Neuronal stem cell (in vitro differentiated cells): ENCODE data around the gene MDP1.

Experiments
- DNase-seq: peaks from one replicate; pipeline ENCODE4 v3.0.0-alpha.2; 2013; ENCODE audit warnings: low spot score
- H2AFZ ChIP-seq: one replicate; pipeline ENCODE4 v1.6.1; 2013; ENCODE audit warnings: mild to moderate bottlenecking, low read length, inconsistent platforms
- H2AK5ac ChIP-seq: 2 replicates; pipeline ENCODE4 v1.6.1; 2013; ENCODE audit warnings: low read depth, mild to moderate bottlenecking, inconsistent platforms, low read length, moderate library complexity, mixed read lengths
- H2BK120ac ChIP-seq: 2 replicates; pipeline ENCODE4 v1.6.1; 2013; ENCODE audit warnings: low read depth, mild to moderate bottlenecking, inconsistent platforms, low read length, moderate library complexity, mixed read lengths
- H2BK12ac ChIP-seq: one replicate; pipeline ENCODE4 v1.6.1; 2013; ENCODE audit warnings: low read length, inconsistent platforms
- H2BK15ac ChIP-seq: 2 replicates; pipeline ENCODE4 v1.6.1; 2013; ENCODE audit warnings: mild to moderate bottlenecking, low read length, inconsistent platforms, mixed read lengths
- H2BK5ac ChIP-seq: one replicate; pipeline ENCODE4 v1.6.1; 2013; ENCODE audit warnings: inconsistent platforms, mild to moderate bottlenecking, low read length, moderate library complexity
- H3K14ac ChIP-seq: one replicate; pipeline ENCODE4 v1.6.1; 2013; ENCODE audit warnings: low read length, inconsistent platforms
- H3K18ac ChIP-seq: 2 replicates; pipeline ENCODE4 v1.6.1; 2013; ENCODE audit warnings: low read length, inconsistent platforms
- H3K23ac ChIP-seq: 2 replicates; pipeline ENCODE4 v1.6.1; 2013; ENCODE audit warnings: low read depth, mild to moderate bottlenecking, mixed read lengths, low read length, inconsistent platforms; ENCODE audit not compliant: poor library complexity
- H3K27ac ChIP-seq: replicated peaks from 3 replicates; pipeline ENCODE4 v1.5.1; 2013; ENCODE audit warnings: low read length, inconsistent platforms
- H3K27me3 ChIP-seq, 3 experiments: 2 replicates each; pipeline ENCODE4 v1.6.1; 2013; ENCODE audit warnings: low read length in 3 of 3, mild to moderate bottlenecking in 2 of 3, inconsistent platforms in 1 of 3, low read depth in 1 of 3, mixed read lengths in 1 of 3, moderate library complexity in 1 of 3; ENCODE audit not compliant: control insufficient read depth in 3 of 3, insufficient read depth in 3 of 3
- H3K36me3 ChIP-seq, 2 donors: replicated peaks in 1 of 2; 2 replicates each; pipeline ENCODE4 v1.6.1; 2013; ENCODE audit warnings: low read length in 2 of 2; ENCODE audit not compliant: control insufficient read depth in 2 of 2, insufficient read depth in 2 of 2
- H3K4ac ChIP-seq: 2 replicates; pipeline ENCODE4 v1.6.1; 2013; ENCODE audit warnings: inconsistent platforms, mild to moderate bottlenecking, low read length, moderate library complexity
- H3K4me1 ChIP-seq, 2 donors: 1 replicate in 1 of 2; 2 replicates in 1 of 2; pipeline ENCODE4 v1.6.1; 2013; ENCODE audit warnings: low read length in 2 of 2, low read depth in 1 of 2; ENCODE audit not compliant: control insufficient read depth in 2 of 2, insufficient read depth in 1 of 2
- H3K4me2 ChIP-seq: one replicate; pipeline ENCODE4 v1.6.1; 2013; ENCODE audit warnings: mild to moderate bottlenecking, low read length, inconsistent platforms; ENCODE audit not compliant: insufficient read depth, poor library complexity, severe bottlenecking
- H3K4me3 ChIP-seq, 2 donors: 2 replicates each; pipeline ENCODE4 v1.5.1; 2013; ENCODE audit warnings: low read length in 2 of 2, mild to moderate bottlenecking in 2 of 2, inconsistent platforms in 1 of 2, moderate library complexity in 1 of 2
- H3K79me1 ChIP-seq: one replicate; pipeline ENCODE4 v1.6.1; 2013; ENCODE audit warnings: low read depth, mild to moderate bottlenecking, inconsistent platforms, low read length, moderate library complexity
- H3K9ac ChIP-seq: one replicate; pipeline ENCODE4 v1.6.1; 2013; ENCODE audit warnings: mild to moderate bottlenecking, low read depth, low read length, inconsistent platforms; ENCODE audit not compliant: poor library complexity
- H3K9me3 ChIP-seq, 2 donors: replicated peaks in 1 of 2; 2 replicates each; pipeline versions ENCODE3 to v1.6.1; 2013; ENCODE audit warnings: low read length in 2 of 2, mild to moderate bottlenecking in 2 of 2, inconsistent platforms in 1 of 2, low read depth in 1 of 2, mixed read lengths in 1 of 2, moderate library complexity in 1 of 2; ENCODE audit not compliant: control insufficient read depth in 2 of 2, insufficient read depth in 1 of 2
- H4K8ac ChIP-seq: one replicate; pipeline ENCODE4 v1.6.1; 2013; ENCODE audit warnings: low read depth, mild to moderate bottlenecking, inconsistent platforms, low read length, moderate library complexity
- H4K91ac ChIP-seq: one replicate; pipeline ENCODE4 v1.6.1; 2013; ENCODE audit warnings: low read length, low read depth, mild to moderate bottlenecking, inconsistent platforms; ENCODE audit not compliant: poor library complexity
- WGBS, 2 donors: extraction: QIAGEN DNeasy Blood & Tissue Kit; methylation state at CpG; one replicate each; pipeline ENCODE4 v1.1.7; 2013; ENCODE audit warnings: missing lambda C conversion rate in 2 of 2, mixed read lengths in 1 of 2; ENCODE audit not compliant: insufficient read length in 2 of 2, insufficient replicate concordance in 1 of 2; ENCODE audit errors: extremely low coverage in 2 of 2; 5-methylcytosine and 5-hydroxymethylcytosine counted together

Gene MDP1

GRCh38 chr14:24262821-24263733 lies 47.2 kb upstream of the MDP1 start, which contains the start of gene TGM1:
TGM1 (minus strand) TSS chr14:24263177; CDS start chr14:24262352, 825 bp downstream.
- no peak within 1 kb of the TSS for H3K27ac ChIP-seq
- no peak within 1 kb of the TSS for H3K23ac ChIP-seq
- no peak within 1 kb of the TSS for H3K14ac ChIP-seq
- no peaks in the 10 kb centered on the region for H3K9me3 ChIP-seq
- no peaks in the 10 kb centered on the region for H3K4me1 ChIP-seq
- H3K9ac ChIP-seq = peak within 1 kb of the TSS; percentile 30
- no peak within 1 kb of the TSS for H4K8ac ChIP-seq
- no peak within 1 kb of the TSS for H2BK12ac ChIP-seq
- H2BK5ac ChIP-seq = peak within 1 kb of the TSS; percentile 27
- no peak within 1 kb of the TSS for H2BK15ac ChIP-seq
- peak within 1 kb of the TSS; percentile 14 for H3K4ac ChIP-seq
- no peak within 1 kb of the TSS for H3K4me2 ChIP-seq
- H3K27me3 ChIP-seq = no peaks in the 10 kb centered on the region
- no peak within 1 kb of the TSS for H3K4me3 ChIP-seq
- H3K79me1 ChIP-seq = no peaks in the 10 kb centered on the region
- no peak within 1 kb of the TSS for H2AK5ac ChIP-seq
- H4K91ac ChIP-seq = no peak within 1 kb of the TSS
- peaks cover 7 to 13% of the 10 kb centered on the region in 2 donors for H3K36me3 ChIP-seq
- no peak within 1 kb of the TSS for H2AFZ ChIP-seq
- WGBS, 2 donors = no CpG with 5 or more reads among the region's 14 CpGs
- no peak for DNase-seq
- H2BK120ac ChIP-seq = no peak within 1 kb of the TSS
- no peak within 1 kb of the TSS for H3K18ac ChIP-seq

GRCh38 chr14:24261969-24262327 lies 46.1 kb upstream of the MDP1 start:
- Histone ChIP-seq H3K18ac (no peak overlapping the region), H2BK12ac (no peak overlapping the region), H2AK5ac (no peak overlapping the region), H2AFZ (no peak overlapping the region), H3K79me1 (no peaks in the 10 kb centered on the region), H3K4me1 (no peaks in the 10 kb centered on the region), H3K23ac (no peak overlapping the region), H3K27me3 (no peaks in the 10 kb centered on the region), H2BK15ac (no peak overlapping the region), H4K8ac (no peak overlapping the region), H3K4me3 (no peak overlapping the region), H3K4me2 (no peak overlapping the region), H2BK120ac (no peak overlapping the region), H3K9ac (peak overlapping the region; percentile 9), H3K14ac (no peak overlapping the region), H2BK5ac (no peak overlapping the region), H3K9me3 (no peaks in the 10 kb centered on the region), H4K91ac (no peak overlapping the region), H3K36me3 (peaks cover 5 to 7% of the 10 kb centered on the region in 2 donors), H3K4ac (no peak overlapping the region), H3K27ac (no peak overlapping the region)
- DNase-seq = no peak
- no CpG with 5 or more reads among the region's 19 CpGs for WGBS, 2 donors

GRCh38 chr14:24261256-24261968 lies 45.5 kb upstream of the MDP1 start:
- Histone ChIP-seq H2BK15ac (no peak overlapping the region), H3K27me3 (no peaks in the 10 kb centered on the region), H3K4ac (no peak overlapping the region), H3K18ac (no peak overlapping the region), H3K4me2 (no peak overlapping the region), H3K4me3 (no peak overlapping the region), H3K9ac (peak overlapping the region; percentile 38), H4K91ac (no peak overlapping the region), H3K36me3 (peaks cover 2 to 4% of the 10 kb centered on the region in 2 donors), H3K14ac (no peak overlapping the region), H4K8ac (no peak overlapping the region), H3K9me3 (no peaks in the 10 kb centered on the region), H2AK5ac (no peak overlapping the region), H2BK5ac (no peak overlapping the region), H3K23ac (no peak overlapping the region), H3K4me1 (no peaks in the 10 kb centered on the region), H2AFZ (no peak overlapping the region), H2BK120ac (no peak overlapping the region), H3K79me1 (no peaks in the 10 kb centered on the region), H2BK12ac (no peak overlapping the region), H3K27ac (no peak overlapping the region)
- DNase-seq = no peak
- WGBS, 2 donors = no CpG with 5 or more reads among the region's 20 CpGs

- Histone ChIP-seq H3K27ac (no peak overlapping the region), H3K79me1 (no peaks in the 10 kb centered on the region), H3K4me3 (peak overlapping the region in 1 of 2 donors; percentile 16), H2AK5ac (no peak overlapping the region), H3K4ac (no peak overlapping the region), H3K4me1 (no peaks in the 10 kb centered on the region), H3K36me3 (no peaks in the 10 kb centered on the region), H2BK15ac (no peak overlapping the region), H3K14ac (no peak overlapping the region), H3K9me3 (no peaks in the 10 kb centered on the region), H3K9ac (peak overlapping the region; percentile 9), H3K4me2 (no peak overlapping the region), H2BK12ac (no peak overlapping the region), H4K91ac (no peak overlapping the region), H2BK120ac (no peak overlapping the region), H2BK5ac (no peak overlapping the region), H4K8ac (no peak overlapping the region), H2AFZ (no peak overlapping the region), H3K18ac (no peak overlapping the region), H3K23ac (no peak overlapping the region), H3K27me3 (no peaks in the 10 kb centered on the region)
- WGBS, 2 donors = no CpG with 5 or more reads among the region's 4 CpGs
- DNase-seq = no peak
These were observed 44.9 kb upstream of the MDP1 start for GRCh38 chr14:24260780-24261157.
